H9 (cell line): ENCODE results near the gene DGKH. TPM values are rescaled to one million over a fixed set of nuclear protein-coding genes. Genes with fewer than 3 reads are reported as not detected.

Experiments
- DNase-seq: peaks from one replicate; pipeline ENCODE4 v3.0.0-alpha.2; 2017
- H2AFZ ChIP-seq: one replicate; pipeline ENCODE4 v1.6.1; 2013; ENCODE audit warnings: mild to moderate bottlenecking, low read length, control low read depth, moderate library complexity
- H2AK5ac ChIP-seq: 2 replicates; pipeline ENCODE4 v1.6.1; 2013; ENCODE audit warnings: low read length, control low read depth, mixed read lengths; ENCODE audit not compliant: insufficient read length
- H2BK120ac ChIP-seq: one replicate; pipeline ENCODE4 v1.6.1; 2013; ENCODE audit warnings: low read depth, mild to moderate bottlenecking, low read length, control low read depth, inconsistent platforms; ENCODE audit not compliant: poor library complexity, severe bottlenecking
- H2BK12ac ChIP-seq: 2 replicates; pipeline ENCODE4 v1.6.1; 2013; ENCODE audit warnings: low read length, control low read depth, mixed read lengths, low read depth; ENCODE audit not compliant: insufficient read length
- H2BK15ac ChIP-seq: 2 replicates; pipeline ENCODE4 v1.6.1; 2013; ENCODE audit warnings: low read depth, low read length, control low read depth
- H2BK20ac ChIP-seq: one replicate; pipeline ENCODE4 v1.6.1; 2013; ENCODE audit warnings: low read depth, mild to moderate bottlenecking, low read length, control low read depth, inconsistent platforms; ENCODE audit not compliant: poor library complexity, severe bottlenecking
- H2BK5ac ChIP-seq: 2 replicates; pipeline ENCODE4 v1.6.1; 2013; ENCODE audit warnings: low read length, control low read depth, mixed read lengths; ENCODE audit not compliant: insufficient read length
- H3K14ac ChIP-seq: 2 replicates; pipeline ENCODE4 v1.6.1; 2013; ENCODE audit warnings: low read length, control low read depth; ENCODE audit not compliant: insufficient read depth
- H3K18ac ChIP-seq: 2 replicates; pipeline ENCODE4 v1.6.1; 2013; ENCODE audit warnings: low read depth, mild to moderate bottlenecking, mixed read lengths, low read length, control low read depth; ENCODE audit not compliant: insufficient read length
- H3K23ac ChIP-seq: 2 replicates; pipeline ENCODE4 v1.6.1; 2013; ENCODE audit warnings: low read length, control low read depth, mixed read lengths, low read depth; ENCODE audit not compliant: insufficient read length
- H3K23me2 ChIP-seq: 2 replicates; pipeline ENCODE4 v1.6.1; 2013; ENCODE audit warnings: low read depth, mild to moderate bottlenecking, mixed read lengths, low read length, control low read depth; ENCODE audit not compliant: insufficient read length, poor library complexity, severe bottlenecking
- H3K27ac ChIP-seq: 2 replicates; pipeline ENCODE4 v1.5.1; 2013; ENCODE audit warnings: low read length, control low read depth, mixed read lengths, low read depth; ENCODE audit not compliant: insufficient read length
- H3K27me3 ChIP-seq: 2 replicates; pipeline ENCODE4 v1.6.1; 2013; ENCODE audit warnings: low read length, control low read depth, inconsistent platforms; ENCODE audit not compliant: insufficient read depth
- H3K4ac ChIP-seq: 2 replicates; pipeline ENCODE4 v1.6.1; 2013; ENCODE audit warnings: low read depth, mild to moderate bottlenecking, control low read depth, inconsistent platforms, low read length, moderate library complexity
- H3K4me1 ChIP-seq: 2 replicates; pipeline ENCODE4 v1.6.1; 2013; ENCODE audit warnings: low read length, control low read depth, inconsistent platforms; ENCODE audit not compliant: insufficient read depth
- H3K4me2 ChIP-seq: 2 replicates; pipeline ENCODE4 v1.6.1; 2013; ENCODE audit warnings: low read length, control low read depth, mixed read lengths; ENCODE audit not compliant: insufficient read length, insufficient read depth
- H3K56ac ChIP-seq: 2 replicates; pipeline ENCODE4 v1.6.1; 2013; ENCODE audit warnings: low read depth, mild to moderate bottlenecking, mixed read lengths, low read length, control low read depth; ENCODE audit not compliant: insufficient read length
- H3K79me1 ChIP-seq: 2 replicates; pipeline ENCODE4 v1.6.1; 2013; ENCODE audit warnings: low read depth, mild to moderate bottlenecking, moderate library complexity, low read length, control low read depth, inconsistent platforms; ENCODE audit not compliant: insufficient read depth, poor library complexity, severe bottlenecking
- H3K79me2 ChIP-seq: 2 replicates; pipeline ENCODE4 v1.6.1; 2013; ENCODE audit warnings: low read length, control low read depth, inconsistent platforms; ENCODE audit not compliant: insufficient read depth
- H3K9ac ChIP-seq: 2 replicates; pipeline ENCODE4 v1.6.1; 2013; ENCODE audit warnings: low read length, control low read depth, mixed read lengths; ENCODE audit not compliant: insufficient read length; ENCODE audit errors: extremely low read depth
- H3K9me3 ChIP-seq: one replicate; pipeline ENCODE4 v1.6.1; 2013; ENCODE audit warnings: low read depth, low read length, inconsistent platforms; ENCODE audit not compliant: control insufficient read depth
- H3T11ph ChIP-seq: one replicate; pipeline ENCODE4 v1.6.1; 2013; ENCODE audit warnings: mild to moderate bottlenecking, low read length, control low read depth, inconsistent platforms
- H4K20me1 ChIP-seq: one replicate; pipeline ENCODE4 v1.6.1; 2013; ENCODE audit not compliant: control insufficient read depth, insufficient read length, insufficient read depth
- H4K5ac ChIP-seq: 2 replicates; pipeline ENCODE4 v1.6.1; 2013; ENCODE audit warnings: low read depth, mild to moderate bottlenecking, mixed read lengths, low read length, control low read depth; ENCODE audit not compliant: insufficient read length
- H4K8ac ChIP-seq: replicated peaks from 2 replicates; pipeline ENCODE4 v1.6.1; 2013; ENCODE audit warnings: low read length, control low read depth, mixed read lengths, low read depth; ENCODE audit not compliant: insufficient read length
- H4K91ac ChIP-seq: 2 replicates; pipeline ENCODE4 v1.6.1; 2013; ENCODE audit warnings: low read depth, mild to moderate bottlenecking, moderate library complexity, mixed read lengths, low read length, control low read depth; ENCODE audit not compliant: insufficient read length
- H3K27ac Mint-ChIP-seq, 3 experiments: 2 replicates in 2 of 3; 3 replicates in 1 of 3; pipeline ENCODE4 v1.8.0; 2020 to 2021; ENCODE audit warnings: mixed read lengths in 3 of 3, mild to moderate bottlenecking in 1 of 3, moderate library complexity in 1 of 3
- H3K27me3 Mint-ChIP-seq: 2 replicates; pipeline ENCODE4 v1.8.0; 2021; ENCODE audit warnings: low read depth, mild to moderate bottlenecking, moderate library complexity, mixed read lengths
- H3K36me3 Mint-ChIP-seq, 3 experiments: 2 replicates in 2 of 3; 3 replicates in 1 of 3; pipeline ENCODE4 v1.8.0; 2020 to 2021; ENCODE audit warnings: low read depth in 3 of 3, mixed read lengths in 3 of 3; ENCODE audit not compliant: insufficient read depth in 1 of 3
- H3K4me1 Mint-ChIP-seq, 2 experiments: 2 replicates each; pipeline ENCODE4 v1.8.0; 2020; ENCODE audit warnings: mixed read lengths in 2 of 2
- H3K4me3 Mint-ChIP-seq, 2 experiments: 2 replicates in 1 of 2; 3 replicates in 1 of 2; pipeline ENCODE4 v1.8.0; 2020 to 2021; ENCODE audit warnings: mild to moderate bottlenecking in 2 of 2, mixed read lengths in 2 of 2, moderate library complexity in 1 of 2
- H3K9me3 Mint-ChIP-seq, 2 experiments: 2 replicates in 1 of 2; 3 replicates in 1 of 2; pipeline ENCODE4 v1.8.0; 2020; ENCODE audit warnings: mild to moderate bottlenecking in 2 of 2, mixed read lengths in 2 of 2, moderate library complexity in 1 of 2
- WGBS: extraction: QIAGEN DNeasy Blood & Tissue Kit; methylation state at CpG from one replicate; pipeline ENCODE4 v1.1.7; 2013; ENCODE audit warnings: missing lambda C conversion rate, low lambda C conversion rate, mixed read lengths; ENCODE audit not compliant: insufficient read length; ENCODE audit errors: extremely low coverage; 5-methylcytosine and 5-hydroxymethylcytosine counted together
- total RNA-seq: library from RNA; stranded (reverse); gene quantifications from 2 replicates; pipeline ENCODE4 v1.2.1, GENCODE V29; 2021
- TF ChIP-seq, protein P1 (sequence below): fragments of 200-600 bp; sonication (generic); conservative IDR thresholded peaks from 3 replicates; pipeline ENCODE4 v1.8.0; 2021; ENCODE audit warnings: antibody characterized with exemption, mild to moderate bottlenecking

DGKH gene
- total RNA-seq, 1 experiment from 2014 or later = 8.6 TPM

DNA sequence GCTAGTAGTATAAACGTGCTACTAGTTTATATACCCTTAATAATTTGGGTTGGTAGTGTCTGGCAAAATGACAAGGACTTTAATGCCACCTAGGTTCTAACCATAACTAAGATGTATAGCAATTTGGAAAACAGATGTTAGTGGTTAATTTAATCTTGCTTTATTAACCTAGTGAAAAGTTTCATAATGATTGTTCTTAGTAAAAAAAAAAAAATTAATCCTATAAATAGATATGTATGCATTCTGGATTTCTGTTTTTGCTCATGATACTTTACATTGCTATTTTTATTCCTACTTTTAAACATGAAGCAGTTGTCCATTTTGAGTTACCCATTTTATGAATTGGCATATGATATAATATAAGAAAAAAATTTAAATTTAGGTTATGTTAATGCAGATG, 36.3 kb downstream of the DGKH start:
- H3K9me3 Mint-ChIP-seq = peaks cover 8 to 14% of the 10 kb centered on the region in 2 experiments; a peak in 4 of 5 replicates
- Histone ChIP-seq H2BK20ac (no peak overlapping the region), H3K23me2 (no peaks in the 10 kb centered on the region), H3K56ac (no peak overlapping the region), H3K79me1 (no peaks in the 10 kb centered on the region), H3K18ac (no peak overlapping the region), H4K20me1 (no peaks in the 10 kb centered on the region), H3K4me1 (no peaks in the 10 kb centered on the region), H3K79me2 (no peaks in the 10 kb centered on the region), H3K9ac (no peak overlapping the region), H3K27ac (no peak overlapping the region), H3K4ac (no peak overlapping the region), H2BK12ac (no peak overlapping the region), H4K5ac (no peak overlapping the region), H2BK120ac (no peak overlapping the region), H3T11ph (no peak overlapping the region), H3K27me3 (no peaks in the 10 kb centered on the region), H3K23ac (no peak overlapping the region), H2BK15ac (no peak overlapping the region), H3K14ac (no peak overlapping the region), H2AFZ (no peak overlapping the region), H4K8ac (no peak overlapping the region), H4K91ac (no peak overlapping the region), H3K4me2 (no peak overlapping the region), H3K9me3 (no peaks in the 10 kb centered on the region), H2BK5ac (no peak overlapping the region), H2AK5ac (no peak overlapping the region)
- peaks cover 14 to 21% (median 18%) of the 10 kb centered on the region in 3 experiments for H3K36me3 Mint-ChIP-seq
- H3K27me3 Mint-ChIP-seq = no peaks in the 10 kb centered on the region
- no peaks in the 10 kb centered on the region for H3K4me1 Mint-ChIP-seq
- WGBS = no CpG with 5 or more reads among the region's 1 CpG
- TF ChIP-seq, protein P1, sequence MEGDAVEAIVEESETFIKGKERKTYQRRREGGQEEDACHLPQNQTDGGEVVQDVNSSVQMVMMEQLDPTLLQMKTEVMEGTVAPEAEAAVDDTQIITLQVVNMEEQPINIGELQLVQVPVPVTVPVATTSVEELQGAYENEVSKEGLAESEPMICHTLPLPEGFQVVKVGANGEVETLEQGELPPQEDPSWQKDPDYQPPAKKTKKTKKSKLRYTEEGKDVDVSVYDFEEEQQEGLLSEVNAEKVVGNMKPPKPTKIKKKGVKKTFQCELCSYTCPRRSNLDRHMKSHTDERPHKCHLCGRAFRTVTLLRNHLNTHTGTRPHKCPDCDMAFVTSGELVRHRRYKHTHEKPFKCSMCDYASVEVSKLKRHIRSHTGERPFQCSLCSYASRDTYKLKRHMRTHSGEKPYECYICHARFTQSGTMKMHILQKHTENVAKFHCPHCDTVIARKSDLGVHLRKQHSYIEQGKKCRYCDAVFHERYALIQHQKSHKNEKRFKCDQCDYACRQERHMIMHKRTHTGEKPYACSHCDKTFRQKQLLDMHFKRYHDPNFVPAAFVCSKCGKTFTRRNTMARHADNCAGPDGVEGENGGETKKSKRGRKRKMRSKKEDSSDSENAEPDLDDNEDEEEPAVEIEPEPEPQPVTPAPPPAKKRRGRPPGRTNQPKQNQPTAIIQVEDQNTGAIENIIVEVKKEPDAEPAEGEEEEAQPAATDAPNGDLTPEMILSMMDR = no peak
- DNase-seq = no peak
- no peak overlapping the region for H3K4me3 Mint-ChIP-seq
- H3K27ac Mint-ChIP-seq = no peak overlapping the region
